ENCODE results near the gene TNS1.
A peak's percentile ranks its signal among the peaks of the same experiment; 100 is the strongest.

TNS1 gene

GRCh38 chr2:217851191-217852020, 151.4 kb downstream of the TNS1 start:
- DNase-seq (ENCODE audit: low read depth, low spot score): no peak

- no peak for DNase-seq (ENCODE audit: low read depth, low spot score)
Measured at GRCh38 chr2:217849154-217849975, 153.4 kb downstream of the TNS1 start.

GRCh38 chr2:217848351-217848957, 154.3 kb downstream of the TNS1 start:
- DNase-seq (ENCODE audit: low read depth, low spot score): no peak

GRCh38 chr2:217847552-217848350, 155.0 kb downstream of the TNS1 start:
- no peak for DNase-seq (ENCODE audit: low read depth, low spot score)

- DNase-seq (ENCODE audit: low read depth, low spot score): no peak
Measured at GRCh38 chr2:217847115-217847514, 155.7 kb downstream of the TNS1 start.

GRCh38 chr2:217846321-217846743, 156.5 kb downstream of the TNS1 start:
- no peak for DNase-seq (ENCODE audit: low read depth, low spot score)

- DNase-seq (ENCODE audit: low read depth, low spot score): no peak
Measured at GRCh38 chr2:217845301-217845700, 157.5 kb downstream of the TNS1 start.

- no peak for DNase-seq (ENCODE audit: low read depth, low spot score)
Measured at GRCh38 chr2:217844696-217845095, 158.1 kb downstream of the TNS1 start.

GRCh38 chr2:217843324-217843723, 159.5 kb downstream of the TNS1 start:
- DNase-seq (ENCODE audit: low read depth, low spot score): no peak

GRCh38 chr2:217842017-217842416, 160.8 kb downstream of the TNS1 start:
- DNase-seq (ENCODE audit: low read depth, low spot score): no peak

GRCh38 chr2:217840522-217840921, 162.3 kb downstream of the TNS1 start:
- no peak for DNase-seq (ENCODE audit: low read depth, low spot score)

GRCh38 chr2:217839750-217840107, 163.1 kb downstream of the TNS1 start:
- DNase-seq (ENCODE audit: low read depth, low spot score): no peak

GRCh38 chr2:217839073-217839749, 163.6 kb downstream of the TNS1 start:
- DNase-seq (ENCODE audit: low read depth, low spot score): no peak

- no peak for DNase-seq (ENCODE audit: low read depth, low spot score)
Measured at GRCh38 chr2:217838409-217838831, 164.4 kb downstream of the TNS1 start.

GRCh38 chr2:217837530-217837929, 165.3 kb downstream of the TNS1 start:
- DNase-seq (ENCODE audit: low read depth, low spot score): no peak

- no peak for DNase-seq (ENCODE audit: low read depth, low spot score)
Measured at GRCh38 chr2:217836901-217837491, 165.8 kb downstream of the TNS1 start.

- peak; percentile 27 for DNase-seq (ENCODE audit: low read depth, low spot score)
Measured at GRCh38 chr2:217835931-217836891, 166.6 kb downstream of the TNS1 start.

- no peak for DNase-seq (ENCODE audit: low read depth, low spot score)
Measured at GRCh38 chr2:217834744-217835513, 167.9 kb downstream of the TNS1 start.

Data from brain pericyte (primary cell).